Myometrial cell (primary cell): ENCODE results near the gene RFX4. TPM values are rescaled to one million over a fixed set of nuclear protein-coding genes. Genes with fewer than 3 reads are reported as not detected.

Experiments used
- total RNA-seq: library from RNA; depleted of rRNA; stranded (reverse); fragments of >200 nt; gene quantifications from 2 replicates; pipeline ENCODE4 v1.2.3, GENCODE V29; 2015

The RFX4 gene
- total RNA-seq = not detected in 2 replicates

DNA sequence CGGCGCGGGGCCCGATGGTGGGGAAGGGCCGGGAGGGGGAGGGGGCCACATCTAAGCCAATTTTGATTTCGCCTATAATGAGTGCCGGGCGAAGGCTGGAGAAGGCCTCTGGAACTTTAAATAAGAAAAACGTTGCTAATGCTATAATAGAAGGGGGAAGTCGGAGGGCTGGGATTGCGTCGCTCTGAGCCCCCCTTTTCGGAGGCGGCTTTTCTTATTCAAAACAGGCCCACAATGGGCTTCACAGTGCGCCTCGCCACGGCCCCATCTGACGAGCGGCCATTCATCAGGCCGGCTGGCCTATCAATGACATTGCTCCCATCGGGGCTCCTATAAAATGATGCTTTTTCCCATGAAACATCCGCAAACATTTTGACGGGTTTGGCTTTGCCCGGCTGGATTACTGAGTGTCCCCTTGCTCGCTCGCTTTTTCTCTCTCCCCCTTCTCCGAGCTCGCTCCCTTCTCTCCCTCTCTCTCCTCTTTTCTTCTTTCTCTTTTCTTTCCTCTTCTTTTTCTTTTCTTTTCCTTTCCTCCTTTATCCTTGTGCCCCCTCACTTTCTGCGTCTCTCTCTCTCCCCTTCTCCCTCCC is at the start of gene RFX4:
Gene RFX4, plus strand, starts transcription at position 364 of the 590 bp plus-strand sequence. CDS start 317 bp downstream, outside the sequence.

DNA sequence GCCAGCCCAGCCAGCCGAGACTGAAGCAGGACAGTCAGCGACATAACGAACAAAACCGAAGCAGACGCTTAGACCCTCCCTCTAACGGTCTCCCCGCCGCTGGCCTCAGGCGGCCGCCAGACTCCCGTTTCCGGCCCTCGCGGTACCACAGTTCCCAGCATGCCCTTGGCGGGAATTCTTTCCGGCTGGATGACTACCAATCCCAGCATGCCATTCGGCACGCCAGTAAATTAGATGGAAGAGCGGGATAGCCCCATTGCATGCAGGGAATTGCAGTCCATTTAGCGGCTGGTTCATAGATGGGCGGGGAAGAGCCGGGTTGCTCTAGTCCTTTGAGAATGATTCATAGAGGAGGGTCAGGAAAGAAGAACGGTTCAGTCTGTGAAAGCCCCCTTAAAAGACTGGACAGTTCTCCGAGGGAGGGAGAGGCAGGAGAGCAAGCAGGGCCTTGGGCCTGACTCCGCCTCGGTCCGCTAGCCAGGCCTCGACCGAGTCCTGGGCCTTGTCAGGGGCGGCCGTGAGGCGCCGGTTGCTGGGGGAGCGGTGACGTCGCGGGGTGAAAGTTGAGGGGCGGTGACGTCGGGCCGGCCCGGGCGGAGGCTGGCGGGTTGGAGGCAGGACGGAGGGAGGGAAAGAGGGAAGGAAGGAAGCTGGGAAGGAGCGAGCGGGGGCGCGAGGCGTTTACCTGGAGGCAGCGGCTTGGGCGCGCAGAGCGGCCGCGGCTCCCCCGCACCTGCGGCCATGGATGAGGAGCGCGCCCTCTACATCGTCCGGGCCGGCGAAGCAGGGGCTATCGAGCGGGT is 191.4 kb downstream of the RFX4 start, which contains the start of gene RIC8B:
Gene RIC8B, plus strand, starts transcription at position 678 of the 803 bp plus-strand sequence. Its CDS starts 64 bp downstream, at position 742.

Other genes with a start within 250 kb of the RFX4 start
- gene POLR3B, start 225.3 kb upstream of the RFX4 start, total RNA-seq = 11.0 and 14.7 TPM in 2 replicates
- gene RIC8B, start 191.7 kb downstream of the RFX4 start, total RNA-seq = 10.4 and 15.4 TPM in 2 replicates